WTC11 (cell line): ENCODE results near the gene GPR137B. TPM values are rescaled to one million over a fixed set of nuclear protein-coding genes. Genes with fewer than 3 reads are reported as not detected.
A peak's percentile ranks its signal among the peaks of the same experiment; 100 is the strongest.

ENCODE experiments used
- ATAC-seq: fragments of 200-7000 bp; cut with Tn5 transposase; 2 replicates; pipeline ENCODE4 v1.10.0; 2021; ENCODE audit warnings: mild to moderate bottlenecking, moderate library complexity
- CTCF ChIA-PET: fragments of 300-600 bp; sonication (Branson Sonifier 250); formaldehyde crosslinking; loops from one replicate; lab custom pipeline; 2021; ENCODE audit warnings: antibody characterized with exemption; lab: Charles Lee
- POLR2A ChIA-PET: fragments of 350-600 bp; sonication (Branson Sonifier 250); formaldehyde crosslinking; loops from one replicate; lab custom pipeline; 2021; ENCODE audit warnings: antibody characterized with exemption; lab: Charles Lee
- DNase-seq: peaks from one replicate; pipeline ENCODE4 v3.0.0; 2021; ENCODE audit warnings: low spot score
- H3K27ac Mint-ChIP-seq: 2 replicates; pipeline ENCODE4 v1.8.0; 2021; ENCODE audit warnings: mixed read lengths
- H3K27me3 Mint-ChIP-seq: 2 replicates; pipeline ENCODE4 v1.8.0; 2021; ENCODE audit warnings: low read depth, mild to moderate bottlenecking, moderate library complexity, mixed read lengths
- H3K36me3 Mint-ChIP-seq: 2 replicates; pipeline ENCODE4 v1.8.0; 2021; ENCODE audit warnings: mixed read lengths
- H3K4me1 Mint-ChIP-seq: 2 replicates; pipeline ENCODE4 v1.8.0; 2022; ENCODE audit warnings: mixed read lengths
- H3K4me3 Mint-ChIP-seq: 2 replicates; pipeline ENCODE4 v1.8.0; 2021; ENCODE audit warnings: mild to moderate bottlenecking, moderate library complexity, mixed read lengths
- H3K9me3 Mint-ChIP-seq: 2 replicates; pipeline ENCODE4 v1.8.0; 2021; ENCODE audit warnings: mixed read lengths
- CREB1 ChIP-seq: sonication (generic); formaldehyde crosslinking; IDR thresholded peaks from 2 replicates; pipeline ENCODE4 v1.8.0; 2023; ENCODE audit warnings: mild to moderate bottlenecking, missing genetic modification reagents
- ETV6 ChIP-seq: sonication (generic); formaldehyde crosslinking; IDR thresholded peaks from 2 replicates; pipeline ENCODE4 v1.8.1; 2022; ENCODE audit warnings: mild to moderate bottlenecking, missing genetic modification reagents
- GABPB1 ChIP-seq: sonication (generic); formaldehyde crosslinking; IDR thresholded peaks from 2 replicates; pipeline ENCODE4 v1.8.1; 2023; ENCODE audit warnings: mild to moderate bottlenecking, missing genetic modification reagents
- GTF2I ChIP-seq: fragments of 250-450 bp; sonication (Bioruptor Pico); conservative IDR thresholded peaks from 2 replicates; pipeline ENCODE4 v1.4.0; 2021; ENCODE audit warnings: mild to moderate bottlenecking
- JAZF1 ChIP-seq: fragments of 250-450 bp; sonication (Bioruptor Pico); IDR thresholded peaks from 2 replicates; pipeline ENCODE4 v1.9.0; 2021; ENCODE audit warnings: moderate library complexity, mild to moderate bottlenecking, inconsistent platforms
- PRRX2 ChIP-seq: fragments of 250-450 bp; sonication (Bioruptor Pico); IDR thresholded peaks from 2 replicates; pipeline ENCODE4 v1.8.0; 2021; ENCODE audit warnings: mild to moderate bottlenecking
- RELA ChIP-seq: sonication (generic); formaldehyde crosslinking; IDR thresholded peaks from 2 replicates; pipeline ENCODE4 v1.8.1; 2022; ENCODE audit warnings: missing genetic modification reagents, mild to moderate bottlenecking, borderline replicate concordance
- SMAD4 ChIP-seq: sonication (generic); formaldehyde crosslinking; IDR thresholded peaks from 2 replicates; pipeline ENCODE4 v1.8.0; 2022; ENCODE audit warnings: mild to moderate bottlenecking, missing genetic modification reagents
- SOX15 ChIP-seq: fragments of 250-450 bp; sonication (Bioruptor Pico); IDR thresholded peaks from 2 replicates; pipeline ENCODE4 v1.9.0; 2021; ENCODE audit warnings: mild to moderate bottlenecking
- ZBTB21 ChIP-seq: sonication (generic); formaldehyde crosslinking; IDR thresholded peaks from 2 replicates; pipeline ENCODE4 v1.8.1; 2023; ENCODE audit warnings: mild to moderate bottlenecking, missing genetic modification reagents, borderline replicate concordance
- ZNF138 ChIP-seq: sonication (generic); formaldehyde crosslinking; conservative IDR thresholded peaks from 2 replicates; pipeline ENCODE4 v1.8.1; 2022; ENCODE audit warnings: mild to moderate bottlenecking, moderate library complexity, missing genetic modification reagents
- ZNF317 ChIP-seq: sonication (generic); formaldehyde crosslinking; IDR thresholded peaks from 2 replicates; pipeline ENCODE4 v1.8.1; 2023; ENCODE audit warnings: low read depth, mild to moderate bottlenecking, moderate library complexity, missing genetic modification reagents, borderline replicate concordance
- ZNF416 ChIP-seq: fragments of 250-450 bp; sonication (Bioruptor Pico); IDR thresholded peaks from 2 replicates; pipeline ENCODE4 v1.9.0; 2021; ENCODE audit warnings: mild to moderate bottlenecking, inconsistent platforms
- ZNF671 ChIP-seq: fragments of 250-450 bp; sonication (Bioruptor Pico); IDR thresholded peaks from 2 replicates; pipeline ENCODE4 v1.8.0; 2021; ENCODE audit warnings: mild to moderate bottlenecking
- total RNA-seq: library from RNA; stranded (reverse); gene quantifications from 3 replicates; pipeline ENCODE4 v1.2.3, GENCODE V29; 2021
- TF ChIP-seq, protein P1 (sequence below): sonication (generic); formaldehyde crosslinking; IDR thresholded peaks from 2 replicates; pipeline ENCODE4 v1.8.1; 2023; ENCODE audit warnings: mild to moderate bottlenecking, missing genetic modification reagents
- TF ChIP-seq, protein P2 (sequence below): fragments of 250-450 bp; sonication (Bioruptor Pico); IDR thresholded peaks from 2 replicates; pipeline ENCODE4 v1.9.0; 2021; ENCODE audit warnings: moderate library complexity, mild to moderate bottlenecking, inconsistent platforms, borderline replicate concordance
- TF ChIP-seq, protein P3 (sequence below): sonication (generic); formaldehyde crosslinking; IDR thresholded peaks from 2 replicates; pipeline ENCODE4 v1.8.1; 2023; ENCODE audit warnings: mild to moderate bottlenecking, missing genetic modification reagents, borderline replicate concordance
- TF ChIP-seq, protein P4 (sequence below): sonication (generic); formaldehyde crosslinking; IDR thresholded peaks from 2 replicates; pipeline ENCODE4 v1.8.1; 2022; ENCODE audit warnings: mild to moderate bottlenecking, missing genetic modification reagents, moderate library complexity, borderline replicate concordance

GPR137B gene
- total RNA-seq, 1 experiment from 2014 or later, result 6.3 TPM

DNA sequence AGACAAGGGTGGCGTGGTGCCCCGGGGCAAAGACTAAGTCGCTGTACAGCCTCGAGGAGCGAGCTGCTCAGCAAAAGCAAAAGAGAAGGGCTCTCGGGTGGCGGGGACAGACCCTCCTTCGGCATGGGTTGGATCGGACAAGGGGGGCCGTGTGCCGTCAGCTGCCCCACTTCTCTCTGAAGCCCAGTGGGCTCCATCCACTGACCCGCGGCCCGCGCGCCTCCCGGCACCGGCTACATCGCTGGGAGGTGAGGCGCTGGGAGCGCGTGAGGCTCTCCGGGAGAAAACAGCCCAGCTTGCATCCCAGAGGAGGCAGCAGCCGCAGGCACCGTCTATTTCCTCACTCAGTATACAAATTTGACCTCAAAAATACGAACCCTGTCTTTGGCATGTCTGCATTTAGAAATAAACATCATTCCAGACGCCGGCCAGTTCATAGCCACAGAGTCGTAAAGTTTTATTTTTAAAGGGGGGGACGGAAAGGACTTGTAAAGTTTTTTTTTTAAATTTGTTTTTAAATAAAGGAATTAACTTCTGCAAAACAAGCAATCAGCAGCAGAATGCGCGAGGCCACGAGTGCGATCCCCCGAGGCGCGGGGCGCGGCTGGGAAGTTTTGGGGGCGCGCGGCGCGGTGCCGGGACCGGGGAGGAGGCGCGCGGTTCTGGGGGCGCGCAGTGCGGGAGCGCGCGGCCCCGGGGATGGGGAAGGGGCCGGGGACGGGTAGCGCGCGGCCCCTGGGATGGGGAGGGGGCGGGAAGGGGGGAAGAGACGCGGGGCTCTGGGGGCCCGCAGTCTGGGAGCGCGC is 689 bp upstream of the GPR137B start:
- TF ChIP-seq RELA (CRISPR knock-in tag) (peak; percentile 24; the same call in 1 of the 2 replicates), CREB1 (no peak)
- H3K9me3 Mint-ChIP-seq, result no peaks in the 10 kb centered on the region
- H3K27ac Mint-ChIP-seq, result no peak overlapping the region
- ChIA-PET CTCF (interaction anchor here (0.9 to 1.9 kb wide), 7 partner anchors 9 to 393 kb away, joined by 3 to 6 read pairs (median 3); no protein-coding TSS in a partner anchor), POLR2A (no interaction called here)
- peaks cover 27% of the 10 kb centered on the region for H3K4me1 Mint-ChIP-seq
- no peaks in the 10 kb centered on the region for H3K36me3 Mint-ChIP-seq
- peak overlapping the region; percentile 83 for H3K4me3 Mint-ChIP-seq
- DNase-seq (peak; percentile 60), ATAC-seq (peak; percentile 36)
- H3K27me3 Mint-ChIP-seq, result peaks cover 61% of the 10 kb centered on the region

DNA sequence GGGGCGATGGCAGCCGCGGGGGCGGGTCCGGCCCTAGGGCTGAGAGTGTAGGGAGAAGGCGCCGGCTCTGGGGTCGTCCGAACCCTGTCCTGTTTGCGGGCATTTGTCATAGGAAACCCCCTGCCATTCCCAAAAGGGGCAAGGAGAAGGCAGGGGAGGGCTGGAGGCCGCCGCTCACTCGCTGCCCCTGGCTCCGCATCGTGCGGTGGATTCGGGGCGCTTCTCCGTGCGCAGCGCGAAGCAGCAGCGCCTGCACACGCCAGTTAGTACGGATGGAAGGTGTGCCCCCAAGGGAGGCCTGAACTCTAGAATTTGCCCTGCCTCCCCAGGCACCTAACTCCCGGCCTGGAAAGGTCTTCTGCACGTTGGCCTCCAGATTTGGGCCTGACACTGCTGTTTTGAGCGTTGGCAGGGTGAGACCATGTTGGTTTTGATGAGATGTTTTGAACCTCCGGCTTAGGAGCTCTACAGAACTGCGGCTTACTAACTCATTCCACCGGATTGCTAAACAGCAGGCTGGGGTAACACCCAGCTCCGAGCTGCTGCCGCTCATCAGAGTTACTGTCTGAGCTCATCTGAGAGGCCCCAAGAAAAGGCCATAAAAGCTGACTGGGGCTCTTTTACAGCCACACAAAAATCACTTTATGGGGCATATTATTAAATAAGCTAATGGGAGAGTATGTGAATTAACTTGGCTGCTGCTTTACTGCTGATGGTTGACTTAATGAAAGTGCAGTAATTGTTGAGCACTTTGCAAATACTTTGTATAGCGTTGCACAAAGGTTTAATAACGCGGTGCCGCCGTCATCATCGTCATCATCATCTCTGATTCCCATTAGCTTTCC is 987 bp downstream of the GPR137B start:
- peak; percentile 25 for ATAC-seq
- no peak overlapping the region for H3K27ac Mint-ChIP-seq
- TF ChIP-seq, protein P1, sequence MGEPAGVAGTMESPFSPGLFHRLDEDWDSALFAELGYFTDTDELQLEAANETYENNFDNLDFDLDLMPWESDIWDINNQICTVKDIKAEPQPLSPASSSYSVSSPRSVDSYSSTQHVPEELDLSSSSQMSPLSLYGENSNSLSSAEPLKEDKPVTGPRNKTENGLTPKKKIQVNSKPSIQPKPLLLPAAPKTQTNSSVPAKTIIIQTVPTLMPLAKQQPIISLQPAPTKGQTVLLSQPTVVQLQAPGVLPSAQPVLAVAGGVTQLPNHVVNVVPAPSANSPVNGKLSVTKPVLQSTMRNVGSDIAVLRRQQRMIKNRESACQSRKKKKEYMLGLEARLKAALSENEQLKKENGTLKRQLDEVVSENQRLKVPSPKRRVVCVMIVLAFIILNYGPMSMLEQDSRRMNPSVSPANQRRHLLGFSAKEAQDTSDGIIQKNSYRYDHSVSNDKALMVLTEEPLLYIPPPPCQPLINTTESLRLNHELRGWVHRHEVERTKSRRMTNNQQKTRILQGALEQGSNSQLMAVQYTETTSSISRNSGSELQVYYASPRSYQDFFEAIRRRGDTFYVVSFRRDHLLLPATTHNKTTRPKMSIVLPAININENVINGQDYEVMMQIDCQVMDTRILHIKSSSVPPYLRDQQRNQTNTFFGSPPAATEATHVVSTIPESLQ (CRISPR knock-in tag), result no peak
- no peak for TF ChIP-seq GTF2I (CRISPR knock-in tag)
- no peak for TF ChIP-seq ZNF138 (CRISPR knock-in tag)
- TF ChIP-seq SMAD4 (CRISPR knock-in tag), result no peak
- TF ChIP-seq ZNF416 (CRISPR knock-in tag), result no peak
- no peak for TF ChIP-seq GABPB1 (CRISPR knock-in tag)
- TF ChIP-seq ZBTB21 (CRISPR knock-in tag), result no peak
- no peak for TF ChIP-seq SOX15
- no peak for TF ChIP-seq JAZF1 (CRISPR knock-in tag)
- TF ChIP-seq PRRX2 (CRISPR knock-in tag), result no peak
- no peak for TF ChIP-seq ZNF317 (CRISPR knock-in tag)
- TF ChIP-seq, protein P2, sequence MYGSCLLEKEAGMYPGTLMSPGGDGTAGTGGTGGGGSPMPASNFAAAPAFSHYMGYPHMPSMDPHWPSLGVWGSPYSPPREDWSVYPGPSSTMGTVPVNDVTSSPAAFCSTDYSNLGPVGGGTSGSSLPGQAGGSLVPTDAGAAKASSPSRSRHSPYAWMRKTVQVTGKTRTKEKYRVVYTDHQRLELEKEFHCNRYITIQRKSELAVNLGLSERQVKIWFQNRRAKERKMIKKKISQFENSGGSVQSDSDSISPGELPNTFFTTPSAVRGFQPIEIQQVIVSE (CRISPR knock-in tag), result no peak
- TF ChIP-seq, all 79 proteins: peak for 0
- Mint-ChIP-seq H3K4me1 (peaks cover 27% of the 10 kb centered on the region), H3K4me3 (peak overlapping the region; percentile 94), H3K9me3 (no peaks in the 10 kb centered on the region), H3K36me3 (no peaks in the 10 kb centered on the region), H3K27me3 (peaks cover 57% of the 10 kb centered on the region)
- CTCF ChIA-PET, result interaction anchor here (1.5 to 1.6 kb wide), 2 partner anchors 12 to 27 kb away, joined by 4 to 6 read pairs; no protein-coding TSS in a partner anchor
- no peak for DNase-seq
- POLR2A ChIA-PET, result no interaction called here

DNA sequence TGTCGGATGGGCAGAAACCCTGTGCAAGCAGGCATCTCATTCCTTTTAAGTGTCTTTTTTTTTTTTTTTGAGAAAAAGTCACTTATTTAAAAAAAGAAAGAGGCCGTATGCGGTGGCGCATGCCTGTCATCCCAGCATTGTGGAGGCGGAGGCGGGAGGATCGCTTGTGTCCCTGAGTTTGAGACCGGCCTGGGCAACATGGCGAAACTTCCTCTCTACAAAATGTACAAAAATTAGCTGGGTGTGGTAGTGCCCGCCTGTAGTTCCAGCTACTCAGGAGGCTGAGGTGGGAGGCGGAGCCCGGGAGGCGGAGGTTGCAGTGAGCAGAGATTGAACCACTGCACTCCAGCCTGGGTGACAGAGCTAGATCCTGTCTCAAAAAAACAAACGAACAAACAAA is 1.7 kb downstream of the GPR137B start:
- CTCF ChIA-PET, result interaction anchor here (1.5 to 1.6 kb wide), 2 partner anchors 12 to 26 kb away, joined by 4 to 6 read pairs; no protein-coding TSS in a partner anchor
- Mint-ChIP-seq H3K36me3 (no peaks in the 10 kb centered on the region), H3K27me3 (peaks cover 49% of the 10 kb centered on the region), H3K9me3 (no peaks in the 10 kb centered on the region), H3K27ac (no peak overlapping the region), H3K4me1 (peaks cover 27% of the 10 kb centered on the region), H3K4me3 (peak overlapping the region; percentile 94)
- DNase-seq (no peak), ATAC-seq (no peak)
- POLR2A ChIA-PET, result no interaction called here
- TF ChIP-seq ETV6 (no peak), SOX15 (no peak), ZNF416 (CRISPR knock-in tag) (no peak), ZNF671 (CRISPR knock-in tag) (no peak)
- TF ChIP-seq, protein P3, sequence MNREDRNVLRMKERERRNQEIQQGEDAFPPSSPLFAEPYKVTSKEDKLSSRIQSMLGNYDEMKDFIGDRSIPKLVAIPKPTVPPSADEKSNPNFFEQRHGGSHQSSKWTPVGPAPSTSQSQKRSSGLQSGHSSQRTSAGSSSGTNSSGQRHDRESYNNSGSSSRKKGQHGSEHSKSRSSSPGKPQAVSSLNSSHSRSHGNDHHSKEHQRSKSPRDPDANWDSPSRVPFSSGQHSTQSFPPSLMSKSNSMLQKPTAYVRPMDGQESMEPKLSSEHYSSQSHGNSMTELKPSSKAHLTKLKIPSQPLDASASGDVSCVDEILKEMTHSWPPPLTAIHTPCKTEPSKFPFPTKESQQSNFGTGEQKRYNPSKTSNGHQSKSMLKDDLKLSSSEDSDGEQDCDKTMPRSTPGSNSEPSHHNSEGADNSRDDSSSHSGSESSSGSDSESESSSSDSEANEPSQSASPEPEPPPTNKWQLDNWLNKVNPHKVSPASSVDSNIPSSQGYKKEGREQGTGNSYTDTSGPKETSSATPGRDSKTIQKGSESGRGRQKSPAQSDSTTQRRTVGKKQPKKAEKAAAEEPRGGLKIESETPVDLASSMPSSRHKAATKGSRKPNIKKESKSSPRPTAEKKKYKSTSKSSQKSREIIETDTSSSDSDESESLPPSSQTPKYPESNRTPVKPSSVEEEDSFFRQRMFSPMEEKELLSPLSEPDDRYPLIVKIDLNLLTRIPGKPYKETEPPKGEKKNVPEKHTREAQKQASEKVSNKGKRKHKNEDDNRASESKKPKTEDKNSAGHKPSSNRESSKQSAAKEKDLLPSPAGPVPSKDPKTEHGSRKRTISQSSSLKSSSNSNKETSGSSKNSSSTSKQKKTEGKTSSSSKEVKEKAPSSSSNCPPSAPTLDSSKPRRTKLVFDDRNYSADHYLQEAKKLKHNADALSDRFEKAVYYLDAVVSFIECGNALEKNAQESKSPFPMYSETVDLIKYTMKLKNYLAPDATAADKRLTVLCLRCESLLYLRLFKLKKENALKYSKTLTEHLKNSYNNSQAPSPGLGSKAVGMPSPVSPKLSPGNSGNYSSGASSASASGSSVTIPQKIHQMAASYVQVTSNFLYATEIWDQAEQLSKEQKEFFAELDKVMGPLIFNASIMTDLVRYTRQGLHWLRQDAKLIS, result no peak
- TF ChIP-seq, protein P4, sequence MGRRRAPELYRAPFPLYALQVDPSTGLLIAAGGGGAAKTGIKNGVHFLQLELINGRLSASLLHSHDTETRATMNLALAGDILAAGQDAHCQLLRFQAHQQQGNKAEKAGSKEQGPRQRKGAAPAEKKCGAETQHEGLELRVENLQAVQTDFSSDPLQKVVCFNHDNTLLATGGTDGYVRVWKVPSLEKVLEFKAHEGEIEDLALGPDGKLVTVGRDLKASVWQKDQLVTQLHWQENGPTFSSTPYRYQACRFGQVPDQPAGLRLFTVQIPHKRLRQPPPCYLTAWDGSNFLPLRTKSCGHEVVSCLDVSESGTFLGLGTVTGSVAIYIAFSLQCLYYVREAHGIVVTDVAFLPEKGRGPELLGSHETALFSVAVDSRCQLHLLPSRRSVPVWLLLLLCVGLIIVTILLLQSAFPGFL (CRISPR knock-in tag), result no peak
- TF ChIP-seq, protein P2 (CRISPR knock-in tag), result no peak
